ENCODE results near the gene GUCY1A1. TPM values are rescaled to one million over a fixed set of nuclear protein-coding genes. Genes with fewer than 3 reads are reported as not detected.

The GUCY1A1 gene
- total RNA-seq, 2 experiments from 2014 or later = not detected

DNA sequence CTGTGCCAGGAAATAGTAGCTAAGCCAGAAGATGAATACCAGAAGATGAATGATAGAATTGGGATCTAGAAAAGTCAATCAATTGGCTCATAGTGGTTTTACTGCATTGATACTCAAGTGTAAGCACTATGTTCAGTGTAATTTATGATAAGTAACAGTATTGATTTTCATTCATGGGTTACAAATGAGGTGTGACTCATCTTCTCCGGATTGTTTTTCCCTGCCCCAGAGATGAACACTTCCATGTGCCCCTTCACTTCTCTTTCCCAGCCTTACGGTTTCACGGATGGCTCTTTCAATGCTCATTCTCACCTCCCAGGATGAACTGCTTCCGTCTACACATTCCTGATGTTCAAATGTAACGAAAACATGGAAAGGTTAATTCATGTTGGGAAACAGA lies 82.4 kb downstream of the GUCY1A1 start:
- Histone ChIP-seq H3K27ac (ENCODE audit: low read depth in 1 of 2, low read length in 2 of 2) (no peak overlapping the region), H3K4me1 (ENCODE audit: insufficient read depth, low read length) (no peaks in the 10 kb centered on the region), H3K4me3 (ENCODE audit: low read length) (no peak overlapping the region), H3K36me3 (ENCODE audit: insufficient read depth, low read length) (no peaks in the 10 kb centered on the region), H3K27me3 (ENCODE audit: control insufficient read depth in 1 of 2, insufficient read depth in 2 of 2, low read length in 2 of 2) (no peaks in the 10 kb centered on the region), H3K9me3 (ENCODE audit: control insufficient read depth in 1 of 2, insufficient read depth in 1 of 2, low read length in 2 of 2) (no peaks in the 10 kb centered on the region)
- no peak overlapping the region for H3K27ac Mint-ChIP-seq
- intact Hi-C loops (cut with DNase I, micrococcal nuclease) = no loop called here
- ATAC-seq (ENCODE audit: poor library complexity) = no peak
- no peaks in the 10 kb centered on the region for H3K36me3 Mint-ChIP-seq (ENCODE audit: low read depth)
- CTCF ChIA-PET = no interaction called here
- no peaks in the 10 kb centered on the region for H3K9me3 Mint-ChIP-seq
- no peaks in the 10 kb centered on the region for H3K27me3 Mint-ChIP-seq
- TF ChIP-seq, protein P1, sequence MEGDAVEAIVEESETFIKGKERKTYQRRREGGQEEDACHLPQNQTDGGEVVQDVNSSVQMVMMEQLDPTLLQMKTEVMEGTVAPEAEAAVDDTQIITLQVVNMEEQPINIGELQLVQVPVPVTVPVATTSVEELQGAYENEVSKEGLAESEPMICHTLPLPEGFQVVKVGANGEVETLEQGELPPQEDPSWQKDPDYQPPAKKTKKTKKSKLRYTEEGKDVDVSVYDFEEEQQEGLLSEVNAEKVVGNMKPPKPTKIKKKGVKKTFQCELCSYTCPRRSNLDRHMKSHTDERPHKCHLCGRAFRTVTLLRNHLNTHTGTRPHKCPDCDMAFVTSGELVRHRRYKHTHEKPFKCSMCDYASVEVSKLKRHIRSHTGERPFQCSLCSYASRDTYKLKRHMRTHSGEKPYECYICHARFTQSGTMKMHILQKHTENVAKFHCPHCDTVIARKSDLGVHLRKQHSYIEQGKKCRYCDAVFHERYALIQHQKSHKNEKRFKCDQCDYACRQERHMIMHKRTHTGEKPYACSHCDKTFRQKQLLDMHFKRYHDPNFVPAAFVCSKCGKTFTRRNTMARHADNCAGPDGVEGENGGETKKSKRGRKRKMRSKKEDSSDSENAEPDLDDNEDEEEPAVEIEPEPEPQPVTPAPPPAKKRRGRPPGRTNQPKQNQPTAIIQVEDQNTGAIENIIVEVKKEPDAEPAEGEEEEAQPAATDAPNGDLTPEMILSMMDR (IDR thresholded peaks at IDR 0.05) = no peak
- no peaks in the 10 kb centered on the region for H3K4me1 Mint-ChIP-seq (ENCODE audit: low read depth)
- H3K4me3 Mint-ChIP-seq = no peak overlapping the region
- DNase-seq = no peak
- POLR2A ChIA-PET = no interaction called here

DNA sequence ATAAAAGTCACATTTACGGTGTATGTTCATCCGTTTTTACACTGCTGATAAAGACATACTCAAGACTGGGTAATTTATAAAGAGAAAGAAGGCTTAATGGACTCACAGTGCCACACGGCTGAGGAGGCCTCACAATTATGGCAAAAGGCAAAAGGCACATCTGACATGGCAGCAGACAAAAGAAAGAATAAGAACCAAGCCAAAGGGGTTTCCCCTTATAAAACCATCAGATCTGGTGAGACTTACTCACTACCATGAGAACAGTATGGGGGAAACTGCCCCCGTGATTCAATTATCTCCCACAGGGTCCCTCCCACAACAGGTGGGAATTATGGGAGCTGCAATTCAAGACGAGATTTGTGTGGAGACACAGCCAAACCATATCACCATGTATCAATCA lies 84.9 kb downstream of the GUCY1A1 start:
- no peaks in the 10 kb centered on the region for H3K36me3 Mint-ChIP-seq (ENCODE audit: low read depth)
- Histone ChIP-seq H3K4me3 (ENCODE audit: low read length) (no peak overlapping the region), H3K4me1 (ENCODE audit: insufficient read depth, low read length) (no peaks in the 10 kb centered on the region), H3K27me3 (ENCODE audit: control insufficient read depth in 1 of 2, insufficient read depth in 2 of 2, low read length in 2 of 2) (no peaks in the 10 kb centered on the region), H3K9me3 (ENCODE audit: control insufficient read depth in 1 of 2, insufficient read depth in 1 of 2, low read length in 2 of 2) (no peaks in the 10 kb centered on the region), H3K27ac (ENCODE audit: low read depth in 1 of 2, low read length in 2 of 2) (no peak overlapping the region), H3K36me3 (ENCODE audit: insufficient read depth, low read length) (no peaks in the 10 kb centered on the region)
- ChIA-PET POLR2A (no interaction called here), CTCF (no interaction called here)
- ATAC-seq (ENCODE audit: poor library complexity) (no peak), DNase-seq (no peak)
- H3K27me3 Mint-ChIP-seq = peaks cover 11% of the 10 kb centered on the region
- H3K4me3 Mint-ChIP-seq = no peak overlapping the region
- H3K4me1 Mint-ChIP-seq (ENCODE audit: low read depth) = no peaks in the 10 kb centered on the region
- no peaks in the 10 kb centered on the region for H3K9me3 Mint-ChIP-seq
- intact Hi-C loops (cut with DNase I, micrococcal nuclease) = no loop called here
- no peak overlapping the region for H3K27ac Mint-ChIP-seq
- TF ChIP-seq, protein P1 (IDR thresholded peaks at IDR 0.05) = no peak

DNA sequence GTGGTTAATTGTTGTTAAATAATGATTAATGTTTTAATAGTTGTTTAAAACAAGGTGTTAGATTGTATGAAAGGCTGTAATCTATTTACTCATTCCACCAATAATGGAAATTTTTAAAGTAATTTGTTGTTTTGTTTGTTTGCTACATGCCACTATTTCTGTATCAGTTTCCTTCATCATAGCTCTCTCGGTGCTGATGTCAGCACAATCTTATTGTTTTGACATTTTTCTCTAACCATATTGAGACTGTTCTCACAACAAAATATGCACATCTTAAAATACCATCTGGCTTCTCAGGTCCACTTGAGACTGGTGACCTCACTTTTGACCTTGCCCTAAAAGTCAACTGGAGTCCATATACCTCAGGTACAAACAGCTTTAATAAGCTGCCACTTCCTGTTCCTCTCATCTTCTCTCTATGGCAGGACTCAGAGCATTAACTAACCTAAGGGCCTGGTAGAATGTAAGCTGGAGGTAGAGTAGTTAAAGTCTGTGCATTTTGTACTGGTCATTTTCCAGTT lies 91.2 kb downstream of the GUCY1A1 start:
- Mint-ChIP-seq H3K27me3 (peaks cover 40% of the 10 kb centered on the region), H3K4me3 (peak overlapping the region; percentile 27), H3K9me3 (no peaks in the 10 kb centered on the region), H3K36me3 (ENCODE audit: low read depth) (no peaks in the 10 kb centered on the region), H3K27ac (no peak overlapping the region), H3K4me1 (ENCODE audit: low read depth) (no peaks in the 10 kb centered on the region)
- ATAC-seq (ENCODE audit: poor library complexity) (no peak), DNase-seq (no peak)
- ChIA-PET CTCF (no interaction called here), POLR2A (no interaction called here)
- Histone ChIP-seq H3K27ac (ENCODE audit: low read depth in 1 of 2, low read length in 2 of 2) (no peak overlapping the region), H3K4me1 (ENCODE audit: insufficient read depth, low read length) (peaks cover 12% of the 10 kb centered on the region), H3K36me3 (ENCODE audit: insufficient read depth, low read length) (no peaks in the 10 kb centered on the region), H3K9me3 (ENCODE audit: control insufficient read depth in 1 of 2, insufficient read depth in 1 of 2, low read length in 2 of 2) (peaks cover 0 to 7% of the 10 kb centered on the region in 2 experiments), H3K27me3 (ENCODE audit: control insufficient read depth in 1 of 2, insufficient read depth in 2 of 2, low read length in 2 of 2) (peaks cover 12 to 22% of the 10 kb centered on the region in 2 experiments), H3K4me3 (ENCODE audit: low read length) (no peak overlapping the region)
- intact Hi-C loops (cut with DNase I, micrococcal nuclease) = no loop called here
- TF ChIP-seq, protein P1 (IDR thresholded peaks at IDR 0.05) = no peak

All from CD4-positive, alpha-beta T cell (primary cell).